Smooth muscle cell (in vitro differentiated cells): ENCODE data around the gene FOXD2. TPM values are rescaled to one million over a fixed set of nuclear protein-coding genes. Genes with fewer than 3 reads are reported as not detected.

ENCODE experiments used
- DNase-seq: peaks from one replicate; lab custom pipeline; 2025; ENCODE audit not compliant: unreplicated experiment; lab: John Stamatoyannopoulos, UW
- H2AFZ ChIP-seq: fragments of 200-600 bp; sonication (generic); 2 replicates; pipeline ENCODE4 v1.6.0; 2016; ENCODE audit warnings: antibody characterized with exemption, low read depth, mild to moderate bottlenecking
- H3F3A ChIP-seq: fragments of 200-600 bp; sonication (generic); 2 replicates; pipeline ENCODE4 v1.6.0; 2017; ENCODE audit warnings: antibody characterized with exemption, low read depth
- H3K27ac ChIP-seq: fragments of 200-600 bp; sonication (generic); 2 replicates; pipeline ENCODE4 v1.5.1; 2016; ENCODE audit warnings: low read depth, mild to moderate bottlenecking
- H3K27me3 ChIP-seq: fragments of 200-600 bp; sonication (generic); 2 replicates; pipeline ENCODE4 v1.6.1; 2016; ENCODE audit warnings: low read depth, mild to moderate bottlenecking
- H3K36me3 ChIP-seq: fragments of 200-600 bp; sonication (generic); 2 replicates; pipeline ENCODE4 v1.5.1; 2016; ENCODE audit warnings: low read depth
- H3K4me1 ChIP-seq: fragments of 200-600 bp; sonication (generic); 2 replicates; pipeline ENCODE4 v1.5.1; 2016; ENCODE audit warnings: low read depth
- H3K4me2 ChIP-seq: fragments of 200-600 bp; sonication (generic); 2 replicates; pipeline ENCODE4 v1.6.0; 2016; ENCODE audit warnings: mild to moderate bottlenecking
- H3K4me3 ChIP-seq: fragments of 200-600 bp; sonication (generic); 2 replicates; pipeline ENCODE4 v1.5.1; 2016; ENCODE audit warnings: mild to moderate bottlenecking
- H3K79me2 ChIP-seq: fragments of 200-600 bp; sonication (generic); 2 replicates; pipeline ENCODE4 v1.6.0; 2016; ENCODE audit warnings: low read depth, mild to moderate bottlenecking
- H3K9ac ChIP-seq: fragments of 200-600 bp; sonication (generic); 2 replicates; pipeline ENCODE4 v1.6.0; 2016; ENCODE audit warnings: low read depth
- H3K9me3 ChIP-seq: fragments of 200-600 bp; sonication (generic); replicated peaks from 2 replicates; pipeline ENCODE4 v1.5.1; 2016; ENCODE audit warnings: low read depth
- H4K20me1 ChIP-seq: fragments of 200-600 bp; sonication (generic); 2 replicates; pipeline ENCODE4 v1.6.0; 2016; ENCODE audit warnings: low read depth
- WGBS: methylation state at CpG from one replicate; pipeline ENCODE4 v1.1.7; 2016; ENCODE audit warnings: low lambda C conversion rate; 5-methylcytosine and 5-hydroxymethylcytosine counted together
- polyA plus RNA-seq: library from polyadenylated mRNA; unstranded; fragments of >200 nt; fragmentation: Nextera tagmentation; extraction: Ambion mirVana; gene quantifications from 2 replicates; pipeline ENCODE4 v1.2.1, GENCODE V29; 2016
- total RNA-seq: library from RNA; depleted of rRNA; stranded (reverse); fragments of >200 nt; gene quantifications from 2 replicates; pipeline ENCODE4 v1.2.3, GENCODE V29; 2014
- TF ChIP-seq, protein P1 (sequence below): fragments of 200-600 bp; sonication (generic); IDR thresholded peaks from 2 replicates; pipeline ENCODE4 v1.5.1; 2017; ENCODE audit warnings: borderline replicate concordance, mild to moderate bottlenecking, antibody characterized with exemption; ENCODE audit not compliant: insufficient read depth, poor library complexity, severe bottlenecking

Gene FOXD2
- total and polyA plus RNA-seq, 2 experiments from 2014 or later: 0.09 TPM; not detected in 1

- DNase-seq: no peak
- peaks cover 49% of the 10 kb centered on the region for H3K27me3 ChIP-seq
- no peaks in the 10 kb centered on the region for H3K36me3 ChIP-seq
- no peaks in the 10 kb centered on the region for H3K79me2 ChIP-seq
- TF ChIP-seq, protein P1, sequence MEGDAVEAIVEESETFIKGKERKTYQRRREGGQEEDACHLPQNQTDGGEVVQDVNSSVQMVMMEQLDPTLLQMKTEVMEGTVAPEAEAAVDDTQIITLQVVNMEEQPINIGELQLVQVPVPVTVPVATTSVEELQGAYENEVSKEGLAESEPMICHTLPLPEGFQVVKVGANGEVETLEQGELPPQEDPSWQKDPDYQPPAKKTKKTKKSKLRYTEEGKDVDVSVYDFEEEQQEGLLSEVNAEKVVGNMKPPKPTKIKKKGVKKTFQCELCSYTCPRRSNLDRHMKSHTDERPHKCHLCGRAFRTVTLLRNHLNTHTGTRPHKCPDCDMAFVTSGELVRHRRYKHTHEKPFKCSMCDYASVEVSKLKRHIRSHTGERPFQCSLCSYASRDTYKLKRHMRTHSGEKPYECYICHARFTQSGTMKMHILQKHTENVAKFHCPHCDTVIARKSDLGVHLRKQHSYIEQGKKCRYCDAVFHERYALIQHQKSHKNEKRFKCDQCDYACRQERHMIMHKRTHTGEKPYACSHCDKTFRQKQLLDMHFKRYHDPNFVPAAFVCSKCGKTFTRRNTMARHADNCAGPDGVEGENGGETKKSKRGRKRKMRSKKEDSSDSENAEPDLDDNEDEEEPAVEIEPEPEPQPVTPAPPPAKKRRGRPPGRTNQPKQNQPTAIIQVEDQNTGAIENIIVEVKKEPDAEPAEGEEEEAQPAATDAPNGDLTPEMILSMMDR: no peak
- WGBS: 65% methylated on average over 5 of the region's 5 CpGs
- no peaks in the 10 kb centered on the region for H3F3A ChIP-seq
- H4K20me1 ChIP-seq: no peaks in the 10 kb centered on the region
- H3K9me3 ChIP-seq: no peaks in the 10 kb centered on the region
- no peak overlapping the region for H3K4me2 ChIP-seq
- no peak overlapping the region for H3K4me3 ChIP-seq
- no peak overlapping the region for H3K27ac ChIP-seq
- H3K9ac ChIP-seq: no peak overlapping the region
- H2AFZ ChIP-seq: no peak overlapping the region
- peaks cover 4% of the 10 kb centered on the region for H3K4me1 ChIP-seq
Observed at GRCh38 chr1:47405697-47406096, 32.1 kb upstream of the FOXD2 start.

DNA sequence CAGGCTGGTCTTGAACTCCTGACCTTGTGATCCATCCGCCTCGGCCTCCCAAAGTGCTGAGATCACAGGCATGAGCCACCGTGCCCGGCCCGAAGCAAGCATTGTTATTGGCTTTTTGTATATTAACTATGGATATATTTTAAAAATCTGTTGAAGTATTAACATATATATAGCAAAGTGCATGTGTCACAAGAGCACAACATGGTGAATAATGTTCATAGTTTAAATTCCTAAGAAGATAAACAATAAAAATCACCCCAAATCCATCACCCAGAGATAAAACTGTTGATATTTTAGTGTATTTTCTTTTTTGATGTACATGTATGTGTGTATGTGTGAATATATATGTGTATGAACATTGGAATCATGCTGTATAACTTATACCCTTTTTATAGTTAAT is 30.9 kb upstream of the FOXD2 start:
- H2AFZ ChIP-seq: no peak overlapping the region
- H4K20me1 ChIP-seq: no peaks in the 10 kb centered on the region
- no peak overlapping the region for H3K4me2 ChIP-seq
- TF ChIP-seq, protein P1: no peak
- no peaks in the 10 kb centered on the region for H3F3A ChIP-seq
- DNase-seq: no peak
- no peaks in the 10 kb centered on the region for H3K79me2 ChIP-seq
- H3K27ac ChIP-seq: no peak overlapping the region
- H3K36me3 ChIP-seq: no peaks in the 10 kb centered on the region
- no peaks in the 10 kb centered on the region for H3K9me3 ChIP-seq
- 88% methylated on average over 5 of the region's 5 CpGs for WGBS
- H3K4me3 ChIP-seq: no peak overlapping the region
- peaks cover 37% of the 10 kb centered on the region for H3K27me3 ChIP-seq
- H3K4me1 ChIP-seq: peaks cover 4% of the 10 kb centered on the region
- no peak overlapping the region for H3K9ac ChIP-seq

DNA sequence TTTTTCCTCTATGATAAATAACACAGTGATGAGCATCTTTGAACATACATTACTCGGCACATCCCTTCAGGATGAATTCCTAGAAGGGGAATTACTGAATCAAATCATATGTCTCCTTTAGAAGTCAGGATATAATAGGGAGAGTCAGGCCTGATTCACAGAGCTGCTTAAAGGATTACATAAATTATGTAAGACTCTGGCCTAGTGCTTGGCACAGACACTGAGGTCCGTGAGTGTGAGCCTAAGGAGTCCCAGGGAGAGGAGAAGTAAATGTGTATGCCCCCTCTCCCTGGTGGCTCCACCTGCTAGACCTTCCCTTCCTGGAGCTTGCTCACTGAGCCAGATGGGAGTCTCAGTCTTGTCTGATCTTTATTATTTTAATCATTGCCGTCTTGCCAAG is 30.4 kb upstream of the FOXD2 start:
- Histone ChIP-seq H3K4me1 (peaks cover 4% of the 10 kb centered on the region), H2AFZ (no peak overlapping the region), H3K79me2 (no peaks in the 10 kb centered on the region), H3K4me3 (no peak overlapping the region), H3K9me3 (no peaks in the 10 kb centered on the region), H3K27me3 (peaks cover 32% of the 10 kb centered on the region), H4K20me1 (no peaks in the 10 kb centered on the region), H3K9ac (no peak overlapping the region), H3F3A (no peaks in the 10 kb centered on the region), H3K36me3 (no peaks in the 10 kb centered on the region), H3K4me2 (no peak overlapping the region), H3K27ac (no peak overlapping the region)
- WGBS: 82% methylated on average over 3 of the region's 3 CpGs
- TF ChIP-seq, protein P1: no peak
- DNase-seq: no peak

DNA sequence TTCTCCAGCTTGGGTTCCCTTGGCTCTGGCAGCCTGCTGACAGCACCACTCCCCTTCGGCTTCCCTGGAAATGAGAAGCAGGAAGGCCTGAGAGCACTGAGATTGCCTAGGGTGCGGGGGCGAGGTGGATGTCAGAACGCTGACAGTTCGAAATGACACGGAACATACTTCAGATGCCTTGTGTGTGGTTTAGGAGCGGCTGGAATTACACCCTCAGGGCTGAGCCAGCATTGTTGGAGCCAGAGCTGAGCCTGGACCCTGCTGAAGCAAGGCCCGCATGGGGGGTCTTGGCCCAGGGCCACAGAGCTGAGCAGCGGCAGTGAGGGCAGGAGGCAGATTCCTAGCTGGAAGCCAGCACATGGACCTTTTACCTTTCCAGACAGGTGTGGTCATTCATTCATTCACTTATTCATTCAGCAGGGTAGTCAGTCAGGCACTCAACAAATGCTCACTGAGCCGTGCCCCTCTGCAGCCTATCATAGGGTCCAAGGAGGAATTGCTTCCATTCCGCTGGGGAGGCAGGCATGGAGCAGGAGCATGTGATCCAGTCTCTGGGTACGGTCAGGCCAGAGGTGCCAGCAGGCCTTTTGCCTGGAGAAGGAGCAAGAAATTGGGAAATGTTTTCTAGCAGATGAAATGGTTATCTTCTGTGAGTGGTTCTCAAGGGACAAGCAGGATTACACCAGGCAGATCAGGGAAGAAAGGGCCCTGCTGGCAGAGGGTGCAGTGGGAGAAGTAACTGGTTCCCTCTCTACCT is 28.4 kb upstream of the FOXD2 start:
- Histone ChIP-seq H3K79me2 (no peaks in the 10 kb centered on the region), H3K27ac (no peak overlapping the region), H3K4me3 (no peak overlapping the region), H3K27me3 (peaks cover 34% of the 10 kb centered on the region), H2AFZ (no peak overlapping the region), H3K9me3 (no peaks in the 10 kb centered on the region), H3K4me1 (peaks cover 4% of the 10 kb centered on the region), H3K9ac (no peak overlapping the region), H4K20me1 (no peaks in the 10 kb centered on the region), H3F3A (no peaks in the 10 kb centered on the region), H3K36me3 (no peaks in the 10 kb centered on the region), H3K4me2 (no peak overlapping the region)
- DNase-seq: no peak
- TF ChIP-seq, protein P1: no peak
- WGBS: 47% methylated on average over 12 of the region's 12 CpGs
